SW 1271 (cell line): Measurements from ENCODE around the gene MC4R.

Source experiments
- DNase-seq, 2 experiments: peaks; one replicate each; lab custom pipeline; 2025; lab: John Stamatoyannopoulos, UW

Gene MC4R

DNA sequence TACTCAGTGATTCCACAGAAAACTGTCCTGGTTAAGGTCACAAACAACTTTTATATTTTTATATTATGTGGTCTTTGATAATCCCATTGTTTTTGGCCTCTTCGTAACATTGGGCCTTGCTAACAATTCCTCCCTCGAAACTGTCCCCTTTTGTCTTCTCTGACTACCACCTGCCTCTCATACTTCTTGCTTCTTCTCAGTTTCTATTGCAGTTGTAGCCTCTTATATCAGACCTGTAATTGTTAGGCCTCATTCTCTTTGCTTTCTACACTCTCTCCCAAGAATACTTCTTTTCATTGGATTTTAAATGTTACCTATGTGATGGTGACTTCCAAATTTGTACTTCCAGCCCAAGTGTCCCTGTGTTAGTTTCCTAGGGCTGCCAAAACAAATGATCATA lies 44.7 kb downstream of the MC4R start:
- DNase-seq = no peak

DNA sequence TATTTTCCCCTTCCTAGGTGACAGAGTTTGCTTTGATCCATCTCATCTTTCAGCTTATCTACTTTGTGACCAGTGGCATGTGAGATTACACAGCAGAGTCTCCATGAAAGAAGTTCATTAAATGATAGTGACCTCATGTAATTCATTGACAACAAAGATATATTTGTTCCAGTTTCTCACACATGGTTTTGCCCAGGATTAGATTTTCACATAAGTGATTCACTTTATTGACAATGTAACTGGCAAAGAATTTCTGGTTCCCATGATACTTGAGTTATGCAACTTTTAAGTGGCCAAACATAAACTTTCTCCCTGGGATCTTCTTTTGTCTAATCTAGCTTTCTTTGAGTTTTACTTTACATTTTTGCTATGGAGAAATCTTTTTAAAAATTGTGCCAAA lies 50.0 kb downstream of the MC4R start:
- DNase-seq = no peak
